ENCODE data around the gene TNFSF15.

DNA sequence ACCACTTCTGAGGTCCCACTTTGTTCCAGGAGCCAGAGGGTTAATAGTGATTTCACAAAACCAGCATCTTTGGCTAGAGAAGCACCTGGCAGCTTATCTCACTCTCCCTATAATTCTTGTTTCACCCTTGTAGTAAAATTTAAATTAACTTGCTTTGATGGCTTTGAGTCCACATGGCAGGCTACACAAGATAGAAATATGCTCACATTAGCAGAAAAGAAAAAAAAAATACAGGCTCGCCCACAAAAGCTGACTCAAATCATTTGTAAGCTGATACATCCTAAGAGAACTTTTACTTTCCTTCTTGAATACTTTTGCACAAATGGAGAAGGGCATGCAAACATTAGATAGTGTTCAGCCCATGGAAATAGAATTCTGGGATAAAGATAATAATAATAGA is 36.2 kb downstream of the TNFSF15 start:
- TF ChIP-seq, protein P1, sequence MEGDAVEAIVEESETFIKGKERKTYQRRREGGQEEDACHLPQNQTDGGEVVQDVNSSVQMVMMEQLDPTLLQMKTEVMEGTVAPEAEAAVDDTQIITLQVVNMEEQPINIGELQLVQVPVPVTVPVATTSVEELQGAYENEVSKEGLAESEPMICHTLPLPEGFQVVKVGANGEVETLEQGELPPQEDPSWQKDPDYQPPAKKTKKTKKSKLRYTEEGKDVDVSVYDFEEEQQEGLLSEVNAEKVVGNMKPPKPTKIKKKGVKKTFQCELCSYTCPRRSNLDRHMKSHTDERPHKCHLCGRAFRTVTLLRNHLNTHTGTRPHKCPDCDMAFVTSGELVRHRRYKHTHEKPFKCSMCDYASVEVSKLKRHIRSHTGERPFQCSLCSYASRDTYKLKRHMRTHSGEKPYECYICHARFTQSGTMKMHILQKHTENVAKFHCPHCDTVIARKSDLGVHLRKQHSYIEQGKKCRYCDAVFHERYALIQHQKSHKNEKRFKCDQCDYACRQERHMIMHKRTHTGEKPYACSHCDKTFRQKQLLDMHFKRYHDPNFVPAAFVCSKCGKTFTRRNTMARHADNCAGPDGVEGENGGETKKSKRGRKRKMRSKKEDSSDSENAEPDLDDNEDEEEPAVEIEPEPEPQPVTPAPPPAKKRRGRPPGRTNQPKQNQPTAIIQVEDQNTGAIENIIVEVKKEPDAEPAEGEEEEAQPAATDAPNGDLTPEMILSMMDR (IDR thresholded peaks at IDR 0.05 in 4 of 5, conservative IDR thresholded peaks at IDR 0.05 in 1 of 5): no peak
- no peak for TF ChIP-seq POLR2A (IDR thresholded peaks at IDR 0.05)
